Hematopoietic multipotent progenitor cell treated with erythropoietin and hydrocortisone succinate and interleukin-3 and kit ligand, for 8 days (in vitro differentiated cells): ENCODE measurements around the gene CELF2.
"Not testable (repeated sequence)": the region's sequence is repeated elsewhere in the genome, so short reads cannot be mapped to it uniquely, and the experiment has no call there.

ENCODE experiments used
- DNase-seq: peaks from one replicate; pipeline ENCODE4 v3.0.0-alpha.2; 2015

The CELF2 gene

DNA sequence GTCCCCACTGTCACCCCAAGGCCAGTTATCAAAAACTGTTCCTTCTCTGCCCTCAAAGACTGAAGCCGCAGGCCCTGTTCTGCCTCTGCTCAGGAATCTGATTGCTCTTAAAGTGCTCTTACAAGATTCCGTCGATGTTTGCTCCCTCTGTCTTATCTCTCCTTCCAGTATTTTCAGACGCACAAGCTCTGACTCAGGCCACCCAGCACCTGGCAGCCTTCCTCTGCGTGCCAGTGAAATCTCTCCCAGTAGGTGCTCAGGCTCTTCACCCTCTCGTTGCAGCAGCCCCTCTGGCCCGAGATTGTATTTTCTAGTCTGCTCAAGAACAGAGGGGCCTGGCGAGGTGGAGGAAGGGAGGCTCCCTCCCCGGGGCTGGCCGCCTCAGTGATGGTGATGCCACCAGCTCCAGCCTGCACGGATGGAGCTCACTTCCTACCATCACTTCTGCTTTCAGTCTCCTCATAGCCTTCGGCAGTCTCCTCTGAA, 317.5 kb downstream of the CELF2 start:
- peak; percentile 73 for DNase-seq

DNA sequence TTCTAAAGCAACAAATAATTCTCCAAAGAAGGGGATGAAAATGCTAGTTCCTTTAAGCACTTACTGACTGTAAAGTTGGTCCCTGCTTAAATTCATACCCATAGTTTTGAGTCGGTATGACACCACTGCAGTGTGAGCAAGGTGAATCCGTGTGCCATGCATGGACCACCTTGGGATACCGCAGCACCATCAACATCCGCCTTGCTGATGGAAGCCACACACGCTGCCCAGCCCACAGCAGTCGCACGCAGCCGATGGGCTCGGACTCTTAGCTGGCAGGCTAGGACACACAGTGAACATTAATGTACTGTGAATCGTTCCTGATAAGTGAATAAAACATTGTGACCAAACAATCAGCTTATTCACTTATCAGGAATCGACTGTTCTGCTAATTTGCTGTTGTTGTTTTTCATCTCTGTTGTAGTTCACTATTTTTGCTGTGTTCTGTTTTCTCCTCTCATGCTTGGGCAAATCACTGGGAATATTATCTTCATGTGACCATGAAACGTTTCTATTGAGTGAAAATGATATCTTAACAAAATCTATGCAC, 318.3 kb downstream of the CELF2 start:
- no peak for DNase-seq

DNA sequence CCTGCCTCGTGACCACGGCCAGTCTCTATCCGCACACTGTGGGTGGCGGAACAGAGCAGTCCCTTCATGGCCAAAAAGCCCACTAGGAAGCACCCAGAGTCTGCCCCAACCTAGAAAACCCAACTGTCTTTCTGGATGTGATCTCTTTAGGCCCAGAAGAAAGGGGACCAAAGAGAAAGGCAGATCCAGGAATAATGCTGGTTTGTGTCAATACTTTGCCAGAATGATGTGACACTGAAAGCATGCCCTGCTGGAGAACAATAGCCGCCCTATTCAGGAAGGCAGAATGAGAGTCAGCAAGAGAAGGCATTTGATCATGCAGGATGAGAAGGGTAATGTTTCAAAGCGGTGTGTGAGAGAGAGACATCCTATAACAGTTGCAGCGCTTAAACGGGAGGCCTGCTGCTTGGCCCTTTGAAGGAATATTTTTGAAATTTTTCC, 319.1 kb downstream of the CELF2 start:
- no peak for DNase-seq

DNA sequence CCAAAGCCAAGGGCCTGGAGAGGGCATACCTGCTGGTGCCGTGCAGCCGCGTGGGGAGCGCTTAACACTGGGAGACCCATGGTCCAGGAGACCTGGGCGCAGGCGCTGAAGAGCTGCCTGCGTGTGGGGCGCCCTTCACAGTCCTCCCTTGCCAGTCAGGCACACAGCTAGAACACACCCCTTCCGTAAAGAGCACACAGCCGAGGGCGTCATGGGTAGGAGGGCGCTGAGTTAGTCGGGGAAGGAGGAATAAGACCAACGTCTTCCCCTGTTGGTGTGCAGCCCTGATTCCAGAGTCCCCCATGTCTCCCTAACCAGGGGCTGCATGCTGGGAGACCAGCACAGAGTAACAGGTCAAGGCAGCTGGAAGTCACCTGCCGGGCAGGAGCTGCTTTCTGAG, 319.8 kb downstream of the CELF2 start:
- DNase-seq, result peak; percentile 44

- DNase-seq, result no peak
Measured at GRCh38 chr10:11338160-11338844, 320.6 kb downstream of the CELF2 start.

DNA sequence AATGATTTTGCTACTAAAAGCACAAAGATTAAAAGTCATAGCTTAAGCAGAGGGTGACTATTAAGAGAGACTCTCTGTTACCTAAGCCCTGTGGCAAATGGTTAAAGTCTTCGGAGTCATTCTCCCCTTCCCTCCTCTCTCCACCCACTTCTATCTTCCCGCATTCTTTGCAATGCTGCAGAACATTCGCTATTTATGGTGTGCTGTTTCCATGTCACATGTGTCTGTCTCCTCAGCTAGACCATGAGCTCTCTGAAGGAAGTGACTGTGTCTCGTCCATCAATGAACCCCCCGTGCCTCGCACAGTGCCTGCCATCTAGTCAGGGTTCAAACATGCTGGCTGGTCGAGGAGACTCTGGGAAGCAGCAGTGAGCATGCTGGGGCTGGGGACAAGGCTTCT, 321.3 kb downstream of the CELF2 start:
- DNase-seq, result no peak

DNA sequence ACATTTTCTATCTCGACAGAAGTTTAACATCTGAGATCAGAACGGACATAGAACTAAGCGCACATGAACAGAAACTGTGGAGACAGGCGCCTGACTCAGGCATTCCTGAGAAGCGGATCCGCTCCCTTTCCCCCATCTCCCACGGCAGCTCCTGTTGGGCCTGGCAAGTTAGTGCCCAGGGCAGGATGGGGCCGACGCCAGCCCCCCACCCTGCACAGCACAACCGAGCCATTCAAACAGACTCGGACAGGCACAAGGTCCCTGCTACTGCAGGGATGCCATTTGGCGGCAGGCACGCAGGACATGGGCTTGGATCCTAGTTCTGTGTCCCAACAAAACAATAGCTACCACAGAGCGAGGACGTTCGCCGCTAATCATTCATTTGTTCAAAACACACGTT, 322.0 kb downstream of the CELF2 start:
- no peak for DNase-seq

- DNase-seq, result no peak
Measured at GRCh38 chr10:11341283-11341960, 323.8 kb downstream of the CELF2 start.

- DNase-seq, result no peak
Measured at GRCh38 chr10:11344081-11344480, 326.4 kb downstream of the CELF2 start.

DNA sequence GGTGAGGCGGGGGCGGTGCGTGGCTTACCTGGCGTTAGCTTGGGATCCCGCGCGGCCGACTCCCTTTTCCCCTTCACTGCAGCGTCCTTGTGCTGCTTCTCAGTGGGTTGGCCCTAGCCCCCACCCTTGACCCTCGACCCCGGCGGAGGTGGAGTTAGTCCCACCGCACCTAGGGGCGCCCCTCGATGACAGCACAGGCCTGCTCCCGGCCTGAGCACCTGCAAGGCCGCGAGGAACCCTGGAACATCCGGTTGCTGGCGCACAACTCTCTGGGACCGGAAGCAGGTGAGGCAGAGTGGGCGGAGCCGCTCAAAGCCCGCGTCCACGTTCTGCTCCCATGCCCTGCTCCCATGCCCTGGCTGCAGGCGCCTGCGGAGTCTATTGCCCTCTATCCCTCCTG, 326.9 kb downstream of the CELF2 start:
- DNase-seq, result no peak

DNA sequence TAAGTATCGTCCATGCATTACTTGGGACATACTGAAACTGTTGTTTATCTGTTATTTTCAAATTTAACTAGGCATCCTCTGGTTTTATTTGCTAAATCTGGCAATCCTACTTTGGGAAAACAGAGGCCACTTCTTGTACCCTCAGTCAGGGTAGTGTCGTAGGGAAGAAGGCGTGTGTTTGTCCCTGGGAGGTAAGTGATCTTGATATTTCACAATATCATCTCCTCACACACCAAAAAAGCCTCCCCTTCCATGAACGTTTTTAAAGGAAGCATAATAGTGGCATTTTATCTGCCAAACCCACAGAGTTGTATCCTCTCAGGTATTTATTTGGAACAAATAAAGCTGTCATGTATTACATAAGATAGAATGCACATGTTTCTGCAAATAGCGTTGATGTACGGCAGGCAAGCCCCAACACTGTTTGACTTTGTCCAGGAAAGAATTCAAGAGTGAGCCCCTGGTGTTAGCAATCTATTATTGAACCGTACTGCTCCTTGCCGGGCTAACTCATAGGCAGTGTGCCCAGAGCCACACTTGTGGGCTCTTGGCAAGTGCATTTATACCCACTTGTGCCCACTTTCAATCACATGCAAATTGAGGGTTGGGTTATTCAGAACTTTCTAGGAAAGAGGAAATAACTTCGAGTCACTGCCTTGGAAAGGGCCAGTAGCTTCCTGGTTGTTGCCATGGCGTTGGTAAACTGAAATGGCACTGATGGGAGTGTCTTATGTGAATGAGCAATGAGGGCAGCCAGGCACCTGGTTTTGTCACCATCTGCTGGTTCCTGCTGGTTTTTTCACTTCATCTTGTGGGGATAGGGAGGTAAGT, 327.8 kb downstream of the CELF2 start:
- DNase-seq, result peak; percentile 82

DNA sequence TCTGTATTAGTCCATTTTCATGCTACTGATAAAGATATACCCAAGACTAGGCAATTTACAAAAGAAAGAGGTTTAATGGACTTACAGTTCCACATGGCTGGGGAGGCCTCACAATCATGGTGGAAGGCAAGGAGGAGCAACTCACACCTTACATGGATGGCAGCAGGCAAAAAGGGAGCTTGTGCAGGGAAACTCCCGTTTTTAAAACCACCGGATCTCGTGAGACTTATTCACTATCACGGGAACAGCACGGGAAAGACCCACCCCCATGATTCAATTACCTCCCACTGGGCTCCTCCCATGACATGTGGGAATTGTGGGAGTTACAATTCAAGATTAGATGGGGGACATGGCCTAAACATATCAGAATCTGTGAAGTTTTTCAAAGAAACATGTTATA, 329.9 kb downstream of the CELF2 start:
- not testable (repeated sequence) for DNase-seq

DNA sequence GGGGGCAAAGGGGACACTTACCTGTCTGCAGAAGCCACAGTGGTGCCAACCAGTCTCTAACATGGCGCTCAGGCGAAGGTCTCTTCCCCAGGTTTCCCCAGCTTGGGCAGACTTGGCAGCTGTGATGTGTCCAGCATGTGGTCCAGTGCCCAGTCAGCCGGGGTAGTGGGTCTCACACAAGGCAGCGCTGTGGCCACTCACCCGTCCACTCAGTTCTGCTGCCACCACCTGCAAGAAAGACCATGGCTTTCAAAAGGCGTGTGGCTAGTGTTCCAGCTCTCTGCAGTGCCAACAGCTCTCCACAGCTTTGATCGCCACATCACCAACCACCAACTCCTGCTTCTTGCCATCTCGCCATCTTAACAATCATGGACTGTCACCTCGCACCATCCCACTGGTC, 334.1 kb downstream of the CELF2 start:
- DNase-seq, result no peak

- no peak for DNase-seq
Measured at GRCh38 chr10:11353006-11353896, 335.6 kb downstream of the CELF2 start.

GRCh38 chr10:11354823-11355222, 337.2 kb downstream of the CELF2 start:
- no peak for DNase-seq

GRCh38 chr10:11355592-11355991, 337.9 kb downstream of the CELF2 start:
- DNase-seq, result no peak

DNA sequence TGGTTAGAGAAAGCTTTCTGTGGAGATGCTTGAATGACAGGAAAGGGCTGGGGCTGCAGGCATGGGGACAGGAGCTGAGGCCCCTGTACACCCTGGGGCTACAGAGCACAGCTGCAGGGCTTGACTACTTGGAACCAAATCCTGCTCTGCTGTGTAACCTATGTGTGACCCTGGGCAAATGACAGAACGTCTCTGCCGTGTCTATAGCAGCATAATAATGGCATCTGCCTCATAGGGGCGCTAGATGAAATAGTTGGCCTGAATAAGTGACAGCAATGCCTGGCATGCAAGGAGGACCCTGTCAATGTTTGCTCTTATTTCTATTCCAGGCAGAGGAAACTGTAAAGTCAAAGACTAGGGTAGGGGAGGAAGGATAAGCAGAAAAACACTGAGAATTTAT, 339.8 kb downstream of the CELF2 start:
- DNase-seq, result no peak

DNA sequence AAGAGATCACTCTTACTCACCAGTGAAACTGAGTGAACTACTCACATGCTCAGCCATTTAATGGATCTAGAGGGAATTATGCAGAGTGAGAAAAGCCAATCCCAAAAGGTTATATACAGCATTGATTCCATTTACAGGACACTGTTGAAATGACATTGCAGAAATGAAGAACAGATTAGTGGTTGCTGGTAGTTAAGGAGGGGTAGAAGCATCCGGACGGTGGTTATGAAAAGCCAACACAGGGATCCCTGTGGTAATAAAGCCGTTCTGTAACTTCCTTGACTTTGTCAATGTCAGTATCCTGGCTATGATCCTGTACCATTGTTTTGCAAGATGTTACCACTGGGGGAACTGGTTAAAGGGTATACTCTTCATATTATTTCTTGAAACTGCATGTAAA, 340.3 kb downstream of the CELF2 start:
- DNase-seq, result no peak

- no peak for DNase-seq
Measured at GRCh38 chr10:11358923-11359575, 341.4 kb downstream of the CELF2 start.

DNA sequence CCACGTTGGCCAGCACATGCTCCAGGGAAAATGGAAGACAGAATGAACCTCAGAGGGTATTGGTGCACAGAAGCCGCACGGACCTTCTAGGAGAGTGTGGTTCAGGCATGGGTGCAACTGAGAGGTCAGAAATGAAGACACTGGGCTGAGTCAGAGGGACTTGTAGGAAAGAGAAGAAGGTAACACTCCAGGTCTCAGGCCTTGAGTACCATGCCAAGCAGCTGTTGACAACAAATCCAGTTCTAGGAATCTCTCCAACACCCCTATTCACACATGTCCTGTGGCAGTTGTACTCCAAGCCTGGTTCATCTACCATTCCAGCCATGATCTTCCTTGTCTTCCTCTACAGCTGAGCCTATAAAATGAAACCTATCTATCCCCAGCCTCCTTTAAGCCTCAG, 342.2 kb downstream of the CELF2 start:
- no peak for DNase-seq

- DNase-seq, result no peak
Measured at GRCh38 chr10:11363497-11363896, 345.8 kb downstream of the CELF2 start.

DNA sequence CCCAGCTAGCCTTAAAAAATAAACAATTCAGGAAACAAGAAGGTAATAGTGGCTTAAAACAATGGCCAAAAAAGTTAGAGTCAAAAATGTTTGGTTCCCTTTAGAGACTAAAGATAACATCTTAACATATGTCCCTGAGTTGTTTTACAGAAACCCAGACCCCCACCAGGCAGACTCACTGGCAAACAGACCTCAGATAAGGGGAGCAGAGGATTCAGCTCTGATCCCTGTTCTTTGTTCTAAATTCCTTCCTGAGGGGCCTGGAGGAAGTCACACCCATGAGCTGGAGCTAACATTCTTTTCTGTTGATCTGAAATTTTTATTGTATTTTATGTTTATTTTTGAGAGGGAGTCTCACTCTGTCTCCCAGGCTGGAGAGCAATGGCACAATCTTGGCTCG, 346.6 kb downstream of the CELF2 start:
- no peak for DNase-seq
